ENCODE data around the gene STK40. TPM values are rescaled to one million over a fixed set of nuclear protein-coding genes. Genes with fewer than 3 reads are reported as not detected.

Gene STK40
- total RNA-seq, 1 donor = 12.9 TPM

DNA sequence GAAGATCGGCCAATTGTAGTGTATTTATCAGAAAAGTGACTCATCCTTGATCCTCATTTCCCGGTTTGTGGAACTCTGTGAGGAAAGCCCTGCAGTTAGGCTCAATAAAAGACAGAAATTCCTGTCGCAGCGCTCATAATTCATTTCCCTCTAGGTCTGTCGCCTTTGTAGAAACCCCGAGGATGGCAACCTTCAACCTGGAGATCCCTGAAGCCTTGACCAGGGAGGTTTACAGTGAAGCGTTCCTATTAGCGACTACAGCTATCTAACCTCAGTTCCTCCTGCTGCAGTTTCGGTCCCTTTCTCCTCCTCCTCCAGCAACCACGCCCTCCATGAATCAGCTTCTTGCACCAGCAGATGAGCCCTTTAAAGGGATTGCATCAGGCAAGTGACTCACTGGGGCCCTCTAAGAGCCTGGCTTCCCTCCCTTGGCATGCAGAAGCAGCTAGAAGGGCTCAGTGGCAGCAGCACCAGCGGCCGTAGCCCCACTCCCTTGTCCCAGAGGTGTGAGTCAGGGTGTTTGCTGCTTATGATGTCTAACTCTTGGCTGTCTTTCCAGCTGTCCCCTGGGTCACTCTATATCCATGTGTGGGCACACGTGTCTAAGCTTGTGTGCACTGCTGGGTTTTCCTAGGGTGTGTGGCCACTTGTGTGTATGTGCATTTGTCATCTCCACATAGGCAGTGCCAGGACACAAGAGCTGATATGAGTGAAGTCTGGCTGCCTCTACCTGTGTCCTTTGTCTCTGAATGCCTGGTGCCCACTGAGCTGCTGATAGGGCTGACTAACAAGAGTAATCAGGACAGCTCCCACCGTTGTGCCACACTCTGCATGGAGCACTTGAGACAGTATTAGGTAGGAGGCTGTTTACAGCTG is 779 bp upstream of the STK40 start:
- H3K4me3 ChIP-seq (ENCODE audit: low read depth, low read length) = peak overlapping the region; percentile 61
- no peak for TF ChIP-seq CTCF (IDR thresholded peaks at IDR 0.05; ENCODE audit: insufficient read depth, low read length)
- peak; percentile 100 for DNase-seq (ENCODE audit: low read depth)

GRCh38 chr1:36384542-36385409 is 948 bp downstream of the STK40 start:
- peak overlapping the region; percentile 93 for H3K4me3 ChIP-seq (ENCODE audit: low read depth, low read length)
- no peak for DNase-seq (ENCODE audit: low read depth)
- no peak for TF ChIP-seq CTCF (IDR thresholded peaks at IDR 0.05; ENCODE audit: insufficient read depth, low read length)

DNA sequence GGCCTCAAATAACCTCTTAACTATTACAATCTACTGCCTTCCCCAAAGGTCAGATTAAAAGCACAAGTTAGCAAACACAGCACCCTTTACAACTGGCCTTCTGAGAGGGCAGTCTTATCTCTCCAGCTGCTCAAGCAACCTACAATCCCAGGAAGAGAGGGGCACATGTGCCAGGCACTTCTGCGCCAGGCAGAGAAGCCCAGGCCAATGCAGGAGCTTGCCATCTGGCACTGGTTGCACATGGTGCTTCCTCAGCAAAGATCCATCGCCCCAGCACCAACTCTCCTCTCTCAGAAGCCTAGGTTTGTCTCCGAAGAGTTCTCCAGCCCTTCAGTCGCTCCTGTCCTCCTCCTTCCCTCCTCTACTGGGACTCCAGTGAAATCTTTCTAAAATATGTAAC is 2.5 kb downstream of the STK40 start:
- no peak for DNase-seq (ENCODE audit: low read depth)
- H3K4me3 ChIP-seq (ENCODE audit: low read depth, low read length) = peak overlapping the region; percentile 4
- TF ChIP-seq CTCF (IDR thresholded peaks at IDR 0.05; ENCODE audit: insufficient read depth, low read length) = no peak

- DNase-seq (ENCODE audit: low read depth) = no peak
- H3K4me3 ChIP-seq (ENCODE audit: low read depth, low read length) = no peak overlapping the region
- TF ChIP-seq CTCF (IDR thresholded peaks at IDR 0.05; ENCODE audit: insufficient read depth, low read length) = no peak
These were observed 3.1 kb downstream of the STK40 start for GRCh38 chr1:36382669-36383068.

DNA sequence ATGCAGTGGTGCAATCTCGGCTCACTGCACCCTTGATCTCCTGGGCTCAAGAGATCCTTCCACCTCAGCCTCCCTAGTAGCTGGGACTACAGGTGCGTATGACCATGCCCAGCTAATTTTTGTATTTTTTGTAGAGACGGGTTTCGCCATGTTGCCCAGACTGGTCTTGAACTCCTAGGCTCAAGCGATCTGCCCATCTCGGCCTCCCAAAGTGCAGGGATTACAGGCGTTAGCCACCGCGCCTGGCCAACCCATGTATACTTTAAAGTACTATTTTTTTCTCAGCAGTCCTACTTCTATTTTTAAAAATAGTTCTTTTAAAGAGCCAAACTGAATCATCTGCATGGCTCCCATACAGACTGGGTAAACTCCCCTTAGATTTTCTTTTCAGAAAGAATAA is 3.5 kb downstream of the STK40 start:
- H3K4me3 ChIP-seq (ENCODE audit: low read depth, low read length) = no peak overlapping the region
- no peak for TF ChIP-seq CTCF (IDR thresholded peaks at IDR 0.05; ENCODE audit: insufficient read depth, low read length)
- no peak for DNase-seq (ENCODE audit: low read depth)

- no peak overlapping the region for H3K4me3 ChIP-seq (ENCODE audit: low read depth, low read length)
- no peak for TF ChIP-seq CTCF (IDR thresholded peaks at IDR 0.05; ENCODE audit: insufficient read depth, low read length)
- no peak for DNase-seq (ENCODE audit: low read depth)
These were observed 4.3 kb downstream of the STK40 start for GRCh38 chr1:36381405-36381804.

All from fibroblast of the aortic adventitia (primary cell).